HepG2 (cell line): ENCODE results near the gene TMEFF2. TPM values are rescaled to one million over a fixed set of nuclear protein-coding genes. Genes with fewer than 3 reads are reported as not detected.

ENCODE experiments used
- ATAC-seq: fragments of 200-7000 bp; cut with Tn5 transposase; 3 replicates; pipeline ENCODE4 v1.9.1; 2020; ENCODE audit warnings: mild to moderate bottlenecking, moderate library complexity
- BruUV-seq: library from RNA; stranded (reverse); fragments of 400-500 nt; replicated peaks from 2 replicates; lab custom pipeline; 2021; lab: Mats Ljungman, UMichigan
- CTCF ChIA-PET: fragments of 300-600 bp; formaldehyde crosslinking; extraction: SDS; loops from one replicate; lab custom pipeline; 2021; ENCODE audit warnings: low total read pairs, inconsistent platforms, low intra/inter-chr PET ratio; lab: Yijun Ruan, JAX
- POLR2A ChIA-PET: fragments of 350-600 bp; sonication (Branson Sonifier 250); formaldehyde crosslinking; loops from one replicate; lab custom pipeline; 2020; ENCODE audit warnings: antibody characterized with exemption, inconsistent platforms; lab: Yijun Ruan, JAX
- DNase-seq: peaks from one replicate; pipeline ENCODE4 v3.0.0-alpha.2; 2015; ENCODE audit warnings: low spot score
- FAIRE-seq: peaks from 3 replicates; lab custom pipeline; 2011; peaks lifted over from hg19 to GRCh38; lab: Jason Lieb, UNC
- H2AFZ ChIP-seq: one replicate; pipeline ENCODE4 v1.6.1; 2011; ENCODE audit warnings: low read length, inconsistent platforms
- H3K27ac ChIP-seq: fragments of 300-600 bp; 3 replicates; pipeline ENCODE4 v1.8.0; 2011; ENCODE audit warnings: mixed run types, mild to moderate bottlenecking, mixed read lengths, low read length, inconsistent platforms; ENCODE audit not compliant: insufficient read depth; ENCODE audit errors: extremely low read length
- H3K27me3 ChIP-seq, 2 experiments: fragments of 200-600 bp in 1 of 2; 2 replicates in 1 of 2; 3 replicates in 1 of 2; pipeline versions ENCODE4 v1.6.0 to v1.8.0; 2011; ENCODE audit warnings: low read length in 2 of 2, mild to moderate bottlenecking in 2 of 2, moderate library complexity in 2 of 2, inconsistent platforms in 1 of 2; ENCODE audit not compliant: insufficient read depth in 2 of 2, control insufficient read depth in 1 of 2
- H3K36me3 ChIP-seq, 2 experiments: fragments of 200-600 bp in 1 of 2; replicated peaks in 1 of 2; 2 replicates in 1 of 2; 3 replicates in 1 of 2; pipeline versions ENCODE4 v1.5.1 to v1.8.0; 2011; ENCODE audit warnings: low read length in 2 of 2, inconsistent platforms in 1 of 2; ENCODE audit not compliant: insufficient read depth in 2 of 2, control insufficient read depth in 1 of 2
- H3K4me1 ChIP-seq: 2 replicates; pipeline ENCODE4 v1.5.1; 2012; ENCODE audit warnings: low read length, inconsistent platforms; ENCODE audit not compliant: insufficient read depth
- H3K4me2 ChIP-seq: 2 replicates; pipeline ENCODE4 v1.6.0; 2011; ENCODE audit warnings: low read depth, low read length, inconsistent platforms
- H3K4me3 ChIP-seq, 3 experiments: fragments of 200-600 bp in 1 of 3; sonication (generic), shearing (Covaris generic) in 1 of 3; replicated peaks in 1 of 3; 2 replicates each; pipeline ENCODE4 v1.5.1; 2011 to 2016; ENCODE audit warnings: low read length in 3 of 3, inconsistent platforms in 2 of 3, low read depth in 2 of 3, mild to moderate bottlenecking in 2 of 3, control low read depth in 1 of 3, mixed read lengths in 1 of 3; ENCODE audit not compliant: insufficient read depth in 1 of 3
- H3K79me2 ChIP-seq: one replicate; pipeline ENCODE4 v1.6.1; 2011; ENCODE audit warnings: low read length, inconsistent platforms; ENCODE audit not compliant: insufficient read depth
- H3K9ac ChIP-seq: 2 replicates; pipeline ENCODE4 v1.6.0; 2011; ENCODE audit warnings: mild to moderate bottlenecking, low read depth, low read length, inconsistent platforms; ENCODE audit not compliant: insufficient read depth
- H3K9me3 ChIP-seq: 2 replicates; pipeline ENCODE4 v1.5.1; 2012; ENCODE audit warnings: mild to moderate bottlenecking, low read length
- H4K20me1 ChIP-seq: 2 replicates; pipeline ENCODE4 v1.6.0; 2011; ENCODE audit warnings: inconsistent platforms, mild to moderate bottlenecking, low read length, moderate library complexity; ENCODE audit not compliant: insufficient read depth
- E2F5 ChIP-seq: sonication (generic); formaldehyde crosslinking; conservative IDR thresholded peaks from 2 replicates; pipeline ENCODE4 v1.4.0; 2020; ENCODE audit warnings: missing genetic modification reagents
- NKX3-1 ChIP-seq: sonication (generic); formaldehyde crosslinking; IDR thresholded peaks from 2 replicates; pipeline ENCODE4 v1.5.0; 2020; ENCODE audit warnings: missing genetic modification reagents
- YY1 ChIP-seq: IDR thresholded peaks from 2 replicates; pipeline ENCODE4 v1.6.1; 2011; ENCODE audit warnings: low read length, low read depth, moderate library complexity, mild to moderate bottlenecking; ENCODE audit not compliant: insufficient read depth, insufficient replicate concordance
- whole genome bisulfite sequencing: methylation state at CpG from one replicate; pipeline ENCODE4 v1.1.6; 2017; ENCODE audit warnings: low lambda C conversion rate; 5-methylcytosine and 5-hydroxymethylcytosine counted together
- in situ Hi-C: cut with HindIII; loops from 2 replicates; pipeline ENCODE4 v1.10.0; 2017; ENCODE audit warnings: low pct_unique_long_range_greater_than_20kb; ENCODE audit not compliant: extremely low pct_ligation_motif_present
- intact Hi-C: fragments of 100-400 bp; cut with micrococcal nuclease; formaldehyde crosslinking; loops from one replicate; pipeline ENCODE4 v1.10.0; 2022; ENCODE audit not compliant: unreplicated experiment
- polyA plus RNA-seq, 8 experiments: library from polyadenylated mRNA; depleted of rRNA in 3 of 8; stranded (reverse) in 7 of 8; unstranded in 1 of 8; fragments of >200 nt; fragmentation: Illumina TruSeq in 4 of 8; extraction: Trizol in 4 of 8; gene quantifications; 2 replicates each; pipeline versions ENCODE4 v1.2.1 to v1.2.3, GENCODE V29; 2011 to 2016; ENCODE audit warnings: low read depth in 4 of 8, missing spikeins in 1 of 8, mixed read lengths in 1 of 8; ENCODE audit not compliant: insufficient read depth in 1 of 8
- total RNA-seq, 5 experiments: library from RNA; depleted of rRNA; stranded (reverse); fragments of >200 nt; fragmentation: Illumina TruSeq; extraction: Trizol; gene quantifications; 2 replicates each; pipeline ENCODE4 v1.2.3, GENCODE V29; 2016; ENCODE audit warnings: low read depth in 1 of 5
- TF ChIP-seq, protein P1 (sequence below): sonication (generic); formaldehyde crosslinking; IDR thresholded peaks from 2 replicates; pipeline ENCODE4 v1.5.0; 2020; ENCODE audit warnings: mild to moderate bottlenecking, missing genetic modification reagents, borderline replicate concordance
- TF ChIP-seq, protein P2 (sequence below): sonication (generic); formaldehyde crosslinking; IDR thresholded peaks from 2 replicates; pipeline ENCODE4 v1.8.0; 2022; ENCODE audit warnings: mild to moderate bottlenecking, missing genetic modification reagents; ENCODE audit not compliant: insufficient replicate concordance

Gene TMEFF2
- total and polyA plus RNA-seq, 2 of the 13 experiments (the other 11 are each of a cell fraction or from before 2014, with no cell fraction given), result not detected

- H3K36me3 ChIP-seq, result no peaks in the 10 kb centered on the region
- no peaks in the 10 kb centered on the region for H4K20me1 ChIP-seq
- H2AFZ ChIP-seq, result no peak overlapping the region
- CTCF ChIA-PET, result no interaction called here
- H3K4me3 ChIP-seq, result no peak overlapping the region
- intact Hi-C loops (loop anchor here (10.0 kb wide), 1 partner anchor 182 kb away; the partner anchor contains the start of gene CAVIN2), in situ Hi-C loops (no loop called here)
- no peaks in the 10 kb centered on the region for H3K79me2 ChIP-seq
- DNase-seq (no peak), ATAC-seq (no peak), FAIRE-seq (no peak)
- POLR2A ChIA-PET, result no interaction called here
- 50% methylated on average over 1 of the region's 1 CpG for WGBS
- BruUV-seq, result no TSS peak
- peaks cover 10% of the 10 kb centered on the region for H3K4me1 ChIP-seq
- TF ChIP-seq NKX3-1 (CRISPR knock-in tag), result no peak
- H3K9ac ChIP-seq, result no peak overlapping the region
- H3K4me2 ChIP-seq, result no peak overlapping the region
- H3K27me3 ChIP-seq, result no peaks in the 10 kb centered on the region
- no peaks in the 10 kb centered on the region for H3K9me3 ChIP-seq
- H3K27ac ChIP-seq, result no peak overlapping the region
Observed at GRCh38 chr2:192026825-192027120, 168.0 kb downstream of the TMEFF2 start.

- in situ Hi-C loops, result no loop called here
- no peak overlapping the region for H3K27ac ChIP-seq
- H3K4me3 ChIP-seq, result no peak overlapping the region
- no peak overlapping the region for H3K9ac ChIP-seq
- no peaks in the 10 kb centered on the region for H3K27me3 ChIP-seq
- CTCF ChIA-PET, result no interaction called here
- FAIRE-seq (no peak), ATAC-seq (no peak), DNase-seq (no peak)
- H3K9me3 ChIP-seq, result no peaks in the 10 kb centered on the region
- peaks cover 10% of the 10 kb centered on the region for H3K4me1 ChIP-seq
- no peak overlapping the region for H3K4me2 ChIP-seq
- no TSS peak for BruUV-seq
- H3K36me3 ChIP-seq, result no peaks in the 10 kb centered on the region
- no peak overlapping the region for H2AFZ ChIP-seq
- intact Hi-C loops, result loop anchor here (10.0 kb wide), 1 partner anchor 181 kb away; the partner anchor contains the start of gene CAVIN2
- 51% methylated on average over 7 of the region's 7 CpGs for WGBS
- H3K79me2 ChIP-seq, result no peaks in the 10 kb centered on the region
- POLR2A ChIA-PET, result no interaction called here
- no peaks in the 10 kb centered on the region for H4K20me1 ChIP-seq
- TF ChIP-seq E2F5 (CRISPR knock-in tag), result no peak
- TF ChIP-seq, protein P1, sequence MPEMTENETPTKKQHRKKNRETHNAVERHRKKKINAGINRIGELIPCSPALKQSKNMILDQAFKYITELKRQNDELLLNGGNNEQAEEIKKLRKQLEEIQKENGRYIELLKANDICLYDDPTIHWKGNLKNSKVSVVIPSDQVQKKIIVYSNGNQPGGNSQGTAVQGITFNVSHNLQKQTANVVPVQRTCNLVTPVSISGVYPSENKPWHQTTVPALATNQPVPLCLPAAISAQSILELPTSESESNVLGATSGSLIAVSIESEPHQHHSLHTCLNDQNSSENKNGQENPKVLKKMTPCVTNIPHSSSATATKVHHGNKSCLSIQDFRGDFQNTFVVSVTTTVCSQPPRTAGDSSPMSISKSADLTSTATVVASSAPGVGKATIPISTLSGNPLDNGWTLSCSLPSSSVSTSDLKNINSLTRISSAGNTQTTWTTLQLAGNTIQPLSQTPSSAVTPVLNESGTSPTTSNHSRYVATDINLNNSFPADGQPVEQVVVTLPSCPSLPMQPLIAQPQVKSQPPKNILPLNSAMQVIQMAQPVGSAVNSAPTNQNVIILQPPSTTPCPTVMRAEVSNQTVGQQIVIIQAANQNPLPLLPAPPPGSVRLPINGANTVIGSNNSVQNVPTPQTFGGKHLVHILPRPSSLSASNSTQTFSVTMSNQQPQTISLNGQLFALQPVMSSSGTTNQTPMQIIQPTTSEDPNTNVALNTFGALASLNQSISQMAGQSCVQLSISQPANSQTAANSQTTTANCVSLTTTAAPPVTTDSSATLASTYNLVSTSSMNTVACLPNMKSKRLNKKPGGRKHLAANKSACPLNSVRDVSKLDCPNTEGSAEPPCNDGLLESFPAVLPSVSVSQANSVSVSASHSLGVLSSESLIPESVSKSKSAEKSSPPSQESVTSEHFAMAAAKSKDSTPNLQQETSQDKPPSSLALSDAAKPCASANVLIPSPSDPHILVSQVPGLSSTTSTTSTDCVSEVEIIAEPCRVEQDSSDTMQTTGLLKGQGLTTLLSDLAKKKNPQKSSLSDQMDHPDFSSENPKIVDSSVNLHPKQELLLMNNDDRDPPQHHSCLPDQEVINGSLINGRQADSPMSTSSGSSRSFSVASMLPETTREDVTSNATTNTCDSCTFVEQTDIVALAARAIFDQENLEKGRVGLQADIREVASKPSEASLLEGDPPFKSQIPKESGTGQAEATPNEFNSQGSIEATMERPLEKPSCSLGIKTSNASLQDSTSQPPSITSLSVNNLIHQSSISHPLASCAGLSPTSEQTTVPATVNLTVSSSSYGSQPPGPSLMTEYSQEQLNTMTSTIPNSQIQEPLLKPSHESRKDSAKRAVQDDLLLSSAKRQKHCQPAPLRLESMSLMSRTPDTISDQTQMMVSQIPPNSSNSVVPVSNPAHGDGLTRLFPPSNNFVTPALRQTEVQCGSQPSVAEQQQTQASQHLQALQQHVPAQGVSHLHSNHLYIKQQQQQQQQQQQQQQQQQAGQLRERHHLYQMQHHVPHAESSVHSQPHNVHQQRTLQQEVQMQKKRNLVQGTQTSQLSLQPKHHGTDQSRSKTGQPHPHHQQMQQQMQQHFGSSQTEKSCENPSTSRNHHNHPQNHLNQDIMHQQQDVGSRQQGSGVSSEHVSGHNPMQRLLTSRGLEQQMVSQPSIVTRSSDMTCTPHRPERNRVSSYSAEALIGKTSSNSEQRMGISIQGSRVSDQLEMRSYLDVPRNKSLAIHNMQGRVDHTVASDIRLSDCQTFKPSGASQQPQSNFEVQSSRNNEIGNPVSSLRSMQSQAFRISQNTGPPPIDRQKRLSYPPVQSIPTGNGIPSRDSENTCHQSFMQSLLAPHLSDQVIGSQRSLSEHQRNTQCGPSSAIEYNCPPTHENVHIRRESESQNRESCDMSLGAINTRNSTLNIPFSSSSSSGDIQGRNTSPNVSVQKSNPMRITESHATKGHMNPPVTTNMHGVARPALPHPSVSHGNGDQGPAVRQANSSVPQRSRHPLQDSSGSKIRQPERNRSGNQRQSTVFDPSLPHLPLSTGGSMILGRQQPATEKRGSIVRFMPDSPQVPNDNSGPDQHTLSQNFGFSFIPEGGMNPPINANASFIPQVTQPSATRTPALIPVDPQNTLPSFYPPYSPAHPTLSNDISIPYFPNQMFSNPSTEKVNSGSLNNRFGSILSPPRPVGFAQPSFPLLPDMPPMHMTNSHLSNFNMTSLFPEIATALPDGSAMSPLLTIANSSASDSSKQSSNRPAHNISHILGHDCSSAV (CRISPR knock-in tag), result no peak
- TF ChIP-seq, protein P2, sequence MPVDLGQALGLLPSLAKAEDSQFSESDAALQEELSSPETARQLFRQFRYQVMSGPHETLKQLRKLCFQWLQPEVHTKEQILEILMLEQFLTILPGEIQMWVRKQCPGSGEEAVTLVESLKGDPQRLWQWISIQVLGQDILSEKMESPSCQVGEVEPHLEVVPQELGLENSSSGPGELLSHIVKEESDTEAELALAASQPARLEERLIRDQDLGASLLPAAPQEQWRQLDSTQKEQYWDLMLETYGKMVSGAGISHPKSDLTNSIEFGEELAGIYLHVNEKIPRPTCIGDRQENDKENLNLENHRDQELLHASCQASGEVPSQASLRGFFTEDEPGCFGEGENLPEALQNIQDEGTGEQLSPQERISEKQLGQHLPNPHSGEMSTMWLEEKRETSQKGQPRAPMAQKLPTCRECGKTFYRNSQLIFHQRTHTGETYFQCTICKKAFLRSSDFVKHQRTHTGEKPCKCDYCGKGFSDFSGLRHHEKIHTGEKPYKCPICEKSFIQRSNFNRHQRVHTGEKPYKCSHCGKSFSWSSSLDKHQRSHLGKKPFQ (CRISPR knock-in tag), result no peak
- TF ChIP-seq YY1, result no peak
Observed at GRCh38 chr2:192026059-192026824, 168.5 kb downstream of the TMEFF2 start.
